Endothelial cell of umbilical vein (primary cell): Measurements from ENCODE around the gene APC2. TPM values are rescaled to one million over a fixed set of nuclear protein-coding genes. Genes with fewer than 3 reads are reported as not detected.
"Not testable (repeated sequence)": the region's sequence is repeated elsewhere in the genome, so short reads cannot be mapped to it uniquely, and the experiment has no call there.

Source experiments
- BruUV-seq: library from RNA; stranded (reverse); fragments of 400-500 nt; replicated peaks from 2 replicates; lab custom pipeline; 2021; lab: Mats Ljungman, UMichigan
- CTCF ChIA-PET: fragments of 300-600, 350-600 bp; sonication (Branson Sonifier 250); formaldehyde crosslinking; loops from one replicate; lab custom pipeline; 2021; ENCODE audit warnings: antibody characterized with exemption, inconsistent platforms; lab: Charles Lee
- POLR2A ChIA-PET: fragments of 300-600, 350-600 bp; sonication (Branson Sonifier 250); formaldehyde crosslinking; loops from one replicate; lab custom pipeline; 2021; ENCODE audit warnings: antibody characterized with exemption, inconsistent platforms; lab: Charles Lee
- DNase-seq: peaks from one replicate; pipeline ENCODE4 v3.0.0-alpha.2; 2011; ENCODE audit warnings: low read depth, low spot score
- FAIRE-seq: peaks from 2 replicates; lab custom pipeline; 2011; peaks lifted over from hg19 to GRCh38; lab: Jason Lieb, UNC
- H2AFZ ChIP-seq: 2 replicates; pipeline ENCODE4 v1.6.0; 2012; ENCODE audit warnings: low read depth, low read length, control low read depth, inconsistent platforms
- H3K27ac ChIP-seq: 2 replicates; pipeline ENCODE4 v1.5.1; 2011; ENCODE audit warnings: low read depth, mild to moderate bottlenecking, control low read depth, low read length, moderate library complexity; ENCODE audit not compliant: insufficient read depth
- H3K27me3 ChIP-seq, 2 experiments: 2 replicates each; pipeline versions ENCODE4 v1.6.0 to v1.6.1; 2011; ENCODE audit warnings: low read length in 2 of 2, mixed read lengths in 1 of 2; ENCODE audit not compliant: control insufficient read depth in 2 of 2, insufficient read depth in 2 of 2
- H3K36me3 ChIP-seq, 2 experiments: 2 replicates in 1 of 2; 3 replicates in 1 of 2; pipeline ENCODE4 v1.5.1; 2011; ENCODE audit warnings: low read length in 2 of 2, mild to moderate bottlenecking in 1 of 2, moderate library complexity in 1 of 2; ENCODE audit not compliant: control insufficient read depth in 2 of 2, insufficient read depth in 2 of 2; ENCODE audit errors: extremely low read depth in 1 of 2
- H3K4me1 ChIP-seq: 3 replicates; pipeline ENCODE4 v1.5.1; 2011; ENCODE audit warnings: mild to moderate bottlenecking, low read length; ENCODE audit not compliant: control insufficient read depth, insufficient read depth; ENCODE audit errors: extremely low read depth
- H3K4me2 ChIP-seq: 2 replicates; pipeline ENCODE4 v1.6.1; 2011; ENCODE audit warnings: low read length, control low read depth, mixed read lengths; ENCODE audit not compliant: insufficient read depth
- H3K4me3 ChIP-seq, 3 experiments: fragments of 200-600 bp in 1 of 3; sonication (generic), shearing (Covaris generic) in 1 of 3; replicated peaks in 1 of 3; 2 replicates each; pipeline ENCODE4 v1.5.1; 2011 to 2016; ENCODE audit warnings: control low read depth in 3 of 3, low read length in 3 of 3, mild to moderate bottlenecking in 2 of 3, inconsistent platforms in 1 of 3, low read depth in 1 of 3, moderate library complexity in 1 of 3; ENCODE audit not compliant: insufficient read depth in 1 of 3
- H3K79me2 ChIP-seq: 2 replicates; pipeline ENCODE4 v1.6.0; 2012; ENCODE audit warnings: low read length, inconsistent platforms; ENCODE audit not compliant: control insufficient read depth, insufficient read depth
- H3K9ac ChIP-seq: replicated peaks from 2 replicates; pipeline ENCODE3; 2011; ENCODE audit warnings: low read length, control low read depth; ENCODE audit not compliant: insufficient read depth; ENCODE audit errors: extremely low read depth
- H3K9me1 ChIP-seq: replicated peaks from 3 replicates; pipeline ENCODE4 v1.6.0; 2011; ENCODE audit warnings: mild to moderate bottlenecking, low read length; ENCODE audit not compliant: control insufficient read depth, insufficient read depth; ENCODE audit errors: extremely low read depth
- H3K9me3 ChIP-seq: replicated peaks from 2 replicates; pipeline ENCODE4 v1.5.1; 2012; ENCODE audit warnings: low read length, inconsistent platforms; ENCODE audit not compliant: control insufficient read depth, insufficient read depth
- H4K20me1 ChIP-seq: replicated peaks from 2 replicates; pipeline ENCODE3; 2011; ENCODE audit warnings: mild to moderate bottlenecking, low read length; ENCODE audit not compliant: control insufficient read depth, insufficient read depth; ENCODE audit errors: extremely low read depth
- EZH2 ChIP-seq: IDR thresholded peaks from 2 replicates; pipeline ENCODE4 v1.6.1; 2012; ENCODE audit warnings: borderline replicate concordance, low read depth, mild to moderate bottlenecking, moderate library complexity, low read length, inconsistent platforms; ENCODE audit not compliant: severe bottlenecking
- GATA2 ChIP-seq: IDR thresholded peaks from 2 replicates; pipeline ENCODE4 v1.7.0; 2011; ENCODE audit warnings: low read depth, mild to moderate bottlenecking, moderate library complexity, mixed read lengths, low read length; ENCODE audit not compliant: insufficient read length, insufficient read depth
- MAX ChIP-seq: IDR thresholded peaks from 2 replicates; pipeline ENCODE4 v1.6.1; 2011; ENCODE audit not compliant: insufficient read depth, insufficient read length
- POLR2AphosphoS5 ChIP-seq: IDR thresholded peaks from 2 replicates; pipeline ENCODE4 v1.6.1; 2012; ENCODE audit warnings: low read depth, mild to moderate bottlenecking, control low read depth, low read length, moderate library complexity; ENCODE audit not compliant: insufficient read depth
- dilution Hi-C: fragments of 300-500 bp; cut with MboI; formaldehyde crosslinking; loops from one replicate; pipeline ENCODE4 v1.15.0; 2019; ENCODE audit warnings: low sequenced_read_pairs; ENCODE audit not compliant: extremely low pct_ligation_motif_present
- intact Hi-C: fragments of 100-400 bp; cut with micrococcal nuclease; formaldehyde crosslinking; loops from one replicate; pipeline ENCODE4 v1.10.0; 2022
- polyA plus RNA-seq, 4 experiments: library from polyadenylated mRNA; depleted of rRNA in 3 of 4; stranded (reverse) in 3 of 4; unstranded in 1 of 4; fragments of >200 nt; gene quantifications; 2 replicates each; pipeline versions ENCODE4 v1.2.1 to v1.2.3, GENCODE V29; 2011 to 2012; ENCODE audit warnings: missing spikeins in 1 of 4
- total RNA-seq: library from RNA; stranded (reverse); gene quantifications from 2 replicates; pipeline ENCODE4 v1.2.3, GENCODE V29; 2021
- TF ChIP-seq, protein P1 (sequence below), 2 donors: IDR thresholded peaks; 1 replicate in 1 of 2; 2 replicates in 1 of 2; pipeline ENCODE4 v1.5.1; 2011; ENCODE audit warnings: low read length in 2 of 2, mild to moderate bottlenecking in 2 of 2, moderate library complexity in 2 of 2, control low read depth in 1 of 2, inconsistent platforms in 1 of 2, low read depth in 1 of 2; ENCODE audit not compliant: insufficient read depth in 1 of 2; ENCODE audit errors: extremely low read depth in 1 of 2

Gene APC2
- total and polyA plus RNA-seq, 2 donors (not counting 3 experiments of a cell fraction or from before 2014, with no cell fraction given) = 0.01 to 0.04 TPM

GRCh38 chr19:1497578-1498235, 47.8 kb downstream of the APC2 start:
- Histone ChIP-seq H3K27me3 (no peaks in the 10 kb centered on the region), H3K4me1 (no peaks in the 10 kb centered on the region), H3K9ac (no peak overlapping the region), H3K79me2 (no peaks in the 10 kb centered on the region), H4K20me1 (no peaks in the 10 kb centered on the region), H2AFZ (no peak overlapping the region), H3K4me2 (no peak overlapping the region), H3K27ac (no peak overlapping the region), H3K9me3 (no peaks in the 10 kb centered on the region), H3K36me3 (no peaks in the 10 kb centered on the region), H3K4me3 (no peak overlapping the region), H3K9me1 (no peaks in the 10 kb centered on the region)
- TF ChIP-seq GATA2 (no peak), MAX (no peak), EZH2 (no peak), POLR2AphosphoS5 (no peak)
- TF ChIP-seq, protein P1, sequence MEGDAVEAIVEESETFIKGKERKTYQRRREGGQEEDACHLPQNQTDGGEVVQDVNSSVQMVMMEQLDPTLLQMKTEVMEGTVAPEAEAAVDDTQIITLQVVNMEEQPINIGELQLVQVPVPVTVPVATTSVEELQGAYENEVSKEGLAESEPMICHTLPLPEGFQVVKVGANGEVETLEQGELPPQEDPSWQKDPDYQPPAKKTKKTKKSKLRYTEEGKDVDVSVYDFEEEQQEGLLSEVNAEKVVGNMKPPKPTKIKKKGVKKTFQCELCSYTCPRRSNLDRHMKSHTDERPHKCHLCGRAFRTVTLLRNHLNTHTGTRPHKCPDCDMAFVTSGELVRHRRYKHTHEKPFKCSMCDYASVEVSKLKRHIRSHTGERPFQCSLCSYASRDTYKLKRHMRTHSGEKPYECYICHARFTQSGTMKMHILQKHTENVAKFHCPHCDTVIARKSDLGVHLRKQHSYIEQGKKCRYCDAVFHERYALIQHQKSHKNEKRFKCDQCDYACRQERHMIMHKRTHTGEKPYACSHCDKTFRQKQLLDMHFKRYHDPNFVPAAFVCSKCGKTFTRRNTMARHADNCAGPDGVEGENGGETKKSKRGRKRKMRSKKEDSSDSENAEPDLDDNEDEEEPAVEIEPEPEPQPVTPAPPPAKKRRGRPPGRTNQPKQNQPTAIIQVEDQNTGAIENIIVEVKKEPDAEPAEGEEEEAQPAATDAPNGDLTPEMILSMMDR (IDR thresholded peaks at IDR 0.05; ENCODE audit: extremely low read depth in 1 of 2, insufficient read depth in 1 of 2, low read depth in 1 of 2, low read length in 2 of 2) = no peak
- no peak for DNase-seq
- ChIA-PET POLR2A (no interaction called here), CTCF (interaction anchor here (0.7 to 0.9 kb wide), 2 partner anchors 89 to 328 kb away, joined by 3 to 4 read pairs; no protein-coding TSS in a partner anchor)
- no peak for FAIRE-seq
- intact Hi-C loops = no loop called here
- BruUV-seq = no TSS peak
- dilution Hi-C loops = no loop called here

DNA sequence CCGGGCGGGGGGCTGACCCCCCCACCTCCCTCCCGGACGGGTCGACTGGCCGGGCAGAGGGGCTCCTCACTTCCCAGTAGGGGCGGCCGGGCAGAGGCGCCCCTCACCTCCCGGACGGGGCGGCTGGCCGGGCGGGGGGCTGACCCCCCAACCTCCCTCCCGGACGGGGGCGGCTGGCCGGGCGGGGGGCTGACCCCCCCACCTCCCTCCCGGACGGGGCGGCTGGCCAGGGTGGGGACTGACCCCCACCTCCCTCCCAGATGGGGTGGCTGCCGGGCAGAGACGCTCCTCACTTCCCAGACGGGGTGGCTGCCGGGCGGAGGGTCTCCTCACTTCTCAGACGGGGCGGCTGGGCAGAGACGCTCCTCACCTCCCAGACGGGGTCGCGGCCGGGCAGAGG, 49.3 kb downstream of the APC2 start:
- H3K27ac ChIP-seq, H3K36me3 ChIP-seq, H4K20me1 ChIP-seq, dilution Hi-C loops, intact Hi-C loops, H3K9me3 ChIP-seq, H3K4me2 ChIP-seq, BruUV-seq, POLR2A ChIA-PET, CTCF ChIA-PET, H3K9ac ChIP-seq, H3K4me1 ChIP-seq, H3K27me3 ChIP-seq, H3K79me2 ChIP-seq, FAIRE-seq, H2AFZ ChIP-seq, DNase-seq, H3K4me3 ChIP-seq, H3K9me1 ChIP-seq: not testable (repeated sequence)
